Activated CD4-positive, alpha-beta T cell treated with anti-CD3 and anti-CD28 coated beads, Interleukin-2, amount 50 U/mL, for 4 hours (primary cell): ENCODE data around the gene IL2RA.
"Not testable (repeated sequence)": the region's sequence is repeated elsewhere in the genome, so short reads cannot be mapped to it uniquely, and the experiment has no call there.

Experiments
- DNase-seq, 2 experiments: peaks; one replicate each; pipeline ENCODE4 v3.0.0-alpha.2; 2020

IL2RA gene

GRCh38 chr10:5976512-5977470 is 85.4 kb downstream of the IL2RA start:
- DNase-seq, result peak; percentile 31 to 32

- DNase-seq, result peak; percentile 35 to 46
These were observed 86.3 kb downstream of the IL2RA start for GRCh38 chr10:5975641-5976473.

DNA sequence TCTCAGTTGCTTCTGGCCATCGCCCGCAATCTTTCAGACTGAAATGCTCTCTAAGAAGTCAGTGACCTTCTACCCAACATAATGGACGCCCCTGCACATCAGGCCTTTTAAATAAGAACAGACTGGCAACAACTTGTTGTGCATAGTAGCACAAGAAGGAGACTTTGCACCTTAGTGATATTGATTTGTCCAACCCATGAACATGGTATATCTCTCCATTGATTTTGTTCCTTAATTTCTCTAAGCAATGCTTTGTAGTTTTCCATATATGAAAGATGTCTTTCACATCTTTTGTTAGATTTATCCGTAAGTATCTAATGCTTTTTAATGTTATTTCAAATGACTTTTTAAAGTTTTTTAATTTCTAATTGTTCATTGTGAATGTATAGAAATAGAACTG is 89.1 kb downstream of the IL2RA start:
- no peak for DNase-seq

GRCh38 chr10:5971886-5972285 is 90.3 kb downstream of the IL2RA start:
- no peak for DNase-seq

DNA sequence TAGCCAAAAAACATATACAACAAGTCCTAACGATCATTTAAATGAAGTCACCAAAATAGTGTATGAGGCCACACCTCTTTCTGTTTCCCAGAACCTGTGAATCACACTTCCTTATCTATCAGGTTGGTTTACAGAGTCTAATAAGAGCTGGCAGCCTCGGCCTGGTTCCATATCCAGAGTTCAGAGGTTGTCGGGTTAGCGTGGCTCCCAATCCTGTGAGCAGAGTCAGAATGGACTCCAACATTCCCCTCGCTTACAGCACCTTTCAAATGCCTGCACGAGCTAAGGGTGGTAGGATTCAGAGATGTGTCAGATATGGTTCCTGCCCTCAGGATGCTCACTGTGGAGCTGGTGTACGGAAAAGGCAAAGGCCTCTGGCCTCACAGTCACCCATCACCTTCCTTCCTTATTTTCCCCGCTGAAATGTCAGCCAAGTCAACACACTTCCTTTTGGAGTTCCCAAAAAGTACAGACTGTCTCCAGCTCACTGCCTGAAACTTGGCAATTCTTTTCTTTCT is 90.8 kb downstream of the IL2RA start:
- peak; percentile 21 to 25 for DNase-seq

DNA sequence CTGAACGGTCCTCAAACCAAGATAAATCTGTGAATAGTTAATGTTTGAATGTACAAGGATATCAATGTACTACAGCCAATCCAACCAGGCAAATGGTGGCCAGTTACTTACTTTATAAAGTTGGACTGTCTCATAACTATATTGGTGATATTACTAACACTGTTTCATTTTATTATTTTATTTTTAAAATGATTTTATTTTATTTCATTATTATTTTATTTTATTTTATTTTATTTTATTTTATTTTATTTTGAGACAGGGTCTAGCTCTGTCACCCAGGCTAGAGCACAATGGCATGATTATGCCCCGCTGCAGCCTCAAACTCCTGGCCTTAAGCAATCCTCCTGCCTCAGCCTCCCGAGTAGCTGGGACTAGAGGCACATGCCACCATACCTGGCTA is 91.6 kb downstream of the IL2RA start:
- DNase-seq, result no peak

- no peak for DNase-seq
These were observed 92.1 kb downstream of the IL2RA start for GRCh38 chr10:5970066-5970465.

- no peak for DNase-seq
These were observed 93.3 kb downstream of the IL2RA start for GRCh38 chr10:5968681-5969453.

DNA sequence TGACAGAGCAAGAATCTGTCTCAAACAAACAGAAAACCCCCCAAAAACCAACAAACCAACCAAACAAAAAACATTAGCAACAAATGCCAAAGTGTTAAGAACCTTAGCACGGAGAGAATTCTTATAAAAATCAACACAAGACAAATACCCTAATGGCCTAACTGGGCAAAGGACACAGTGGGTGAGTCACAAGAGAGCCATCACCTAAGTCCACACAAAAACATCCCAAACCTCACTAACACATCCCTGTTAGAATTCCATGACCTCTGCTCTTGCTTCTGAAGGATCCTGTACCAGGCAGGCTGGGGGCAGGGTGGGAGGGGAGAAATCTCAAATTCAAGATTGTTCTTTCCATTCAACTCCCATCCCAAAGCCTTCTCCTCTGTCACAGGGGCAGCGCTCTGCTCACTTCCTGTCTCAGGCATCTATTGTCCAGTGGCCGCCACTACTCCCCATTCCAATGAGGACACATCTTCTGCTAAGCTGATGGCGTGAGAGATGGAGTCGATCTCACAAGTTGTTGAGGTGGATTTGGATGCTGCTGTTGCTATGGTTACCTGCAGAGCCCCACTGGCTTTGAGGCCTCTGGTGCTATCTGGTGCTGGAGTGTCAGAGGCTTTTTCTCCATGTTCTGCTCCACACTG is 94.0 kb downstream of the IL2RA start:
- DNase-seq, result no peak

GRCh38 chr10:5965266-5965665 is 96.9 kb downstream of the IL2RA start:
- no peak for DNase-seq

- no peak for DNase-seq
These were observed 97.4 kb downstream of the IL2RA start for GRCh38 chr10:5964736-5965135.

GRCh38 chr10:5963591-5963990 is 98.6 kb downstream of the IL2RA start:
- no peak for DNase-seq

GRCh38 chr10:5963071-5963470 is 99.1 kb downstream of the IL2RA start:
- no peak for DNase-seq

- DNase-seq, result not testable (repeated sequence)
These were observed 99.7 kb downstream of the IL2RA start for GRCh38 chr10:5962358-5962940.

- DNase-seq, result no peak
These were observed 100.6 kb downstream of the IL2RA start for GRCh38 chr10:5961405-5962100.

DNA sequence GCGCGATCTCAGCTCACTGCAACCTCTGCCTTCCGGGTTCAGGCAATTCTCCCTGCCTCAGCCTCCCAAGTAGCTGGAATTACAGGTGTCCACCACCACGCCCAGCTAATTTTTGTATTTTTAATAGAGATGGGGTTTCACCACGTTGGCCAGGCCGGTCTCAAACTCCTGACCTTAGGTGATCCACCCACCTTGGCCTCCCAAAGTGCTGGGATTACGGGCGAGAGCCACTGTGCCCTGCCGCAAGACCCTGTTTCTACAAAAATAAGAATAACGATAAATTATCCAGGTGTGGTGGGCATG is 101.2 kb downstream of the IL2RA start:
- not testable (repeated sequence) for DNase-seq
